ENCODE data around the gene ULK4.

ULK4 gene

GRCh38 chr3:41490360-41490759, 471.5 kb downstream of the ULK4 start:
- H3K9me3 ChIP-seq (ENCODE audit: insufficient read depth, low read length): no peaks in the 10 kb centered on the region
- no peaks in the 10 kb centered on the region for H4K20me1 ChIP-seq (ENCODE audit: low read depth, low read length)
- H3K79me2 ChIP-seq (ENCODE audit: insufficient read depth, low read length): no peaks in the 10 kb centered on the region
- no peaks in the 10 kb centered on the region for H3F3A ChIP-seq (ENCODE audit: insufficient read depth)
- no peak overlapping the region for H3K9ac ChIP-seq (ENCODE audit: low read length)
- H3K9me2 ChIP-seq (replicated peaks; ENCODE audit: insufficient read depth, low read length): no peaks in the 10 kb centered on the region
- H2AFZ ChIP-seq (ENCODE audit: low read depth, low read length, severe bottlenecking): no peak overlapping the region
- H3K4me2 ChIP-seq (ENCODE audit: low read depth, low read length, poor library complexity, severe bottlenecking): no peak overlapping the region
- H3K27ac ChIP-seq (ENCODE audit: low read depth, low read length): no peak overlapping the region
- H3K4me3 ChIP-seq (ENCODE audit: insufficient read depth, low read length, poor library complexity, severe bottlenecking): no peak overlapping the region
- TF ChIP-seq CTCF (IDR thresholded peaks at IDR 0.05; ENCODE audit: insufficient read depth, low read length, poor library complexity, severe bottlenecking): no peak
- no peak for TF ChIP-seq EZH2phosphoT487 (conservative IDR thresholded peaks at IDR 0.05; ENCODE audit: low read length)
- H3K36me3 ChIP-seq (ENCODE audit: low read length): no peaks in the 10 kb centered on the region
- H3K27me3 ChIP-seq (ENCODE audit: low read length): no peaks in the 10 kb centered on the region

GRCh38 chr3:41489231-41489630, 472.7 kb downstream of the ULK4 start:
- no peaks in the 10 kb centered on the region for H3K36me3 ChIP-seq (ENCODE audit: low read length)
- no peak overlapping the region for H2AFZ ChIP-seq (ENCODE audit: low read depth, low read length, severe bottlenecking)
- H3K79me2 ChIP-seq (ENCODE audit: insufficient read depth, low read length): no peaks in the 10 kb centered on the region
- no peak overlapping the region for H3K4me2 ChIP-seq (ENCODE audit: low read depth, low read length, poor library complexity, severe bottlenecking)
- no peak for TF ChIP-seq CTCF (IDR thresholded peaks at IDR 0.05; ENCODE audit: insufficient read depth, low read length, poor library complexity, severe bottlenecking)
- H4K20me1 ChIP-seq (ENCODE audit: low read depth, low read length): no peaks in the 10 kb centered on the region
- H3K27ac ChIP-seq (ENCODE audit: low read depth, low read length): no peak overlapping the region
- H3K4me3 ChIP-seq (ENCODE audit: insufficient read depth, low read length, poor library complexity, severe bottlenecking): no peak overlapping the region
- H3K9ac ChIP-seq (ENCODE audit: low read length): no peak overlapping the region
- H3K9me3 ChIP-seq (ENCODE audit: insufficient read depth, low read length): no peaks in the 10 kb centered on the region
- H3F3A ChIP-seq (ENCODE audit: insufficient read depth): no peaks in the 10 kb centered on the region
- no peaks in the 10 kb centered on the region for H3K9me2 ChIP-seq (replicated peaks; ENCODE audit: insufficient read depth, low read length)
- H3K27me3 ChIP-seq (ENCODE audit: low read length): no peaks in the 10 kb centered on the region

GRCh38 chr3:41488501-41488900, 473.4 kb downstream of the ULK4 start:
- Histone ChIP-seq H3K27ac (ENCODE audit: low read depth, low read length) (no peak overlapping the region), H3K9me3 (ENCODE audit: insufficient read depth, low read length) (no peaks in the 10 kb centered on the region), H3K36me3 (ENCODE audit: low read length) (no peaks in the 10 kb centered on the region), H4K20me1 (ENCODE audit: low read depth, low read length) (no peaks in the 10 kb centered on the region), H3K9me2 (replicated peaks; ENCODE audit: insufficient read depth, low read length) (no peaks in the 10 kb centered on the region), H3K27me3 (ENCODE audit: low read length) (no peaks in the 10 kb centered on the region), H2AFZ (ENCODE audit: low read depth, low read length, severe bottlenecking) (no peak overlapping the region), H3K4me2 (ENCODE audit: low read depth, low read length, poor library complexity, severe bottlenecking) (no peak overlapping the region), H3F3A (ENCODE audit: insufficient read depth) (no peaks in the 10 kb centered on the region), H3K4me3 (ENCODE audit: insufficient read depth, low read length, poor library complexity, severe bottlenecking) (no peak overlapping the region), H3K79me2 (ENCODE audit: insufficient read depth, low read length) (no peaks in the 10 kb centered on the region), H3K9ac (ENCODE audit: low read length) (no peak overlapping the region)
- no peak for TF ChIP-seq CTCF (IDR thresholded peaks at IDR 0.05; ENCODE audit: insufficient read depth, low read length, poor library complexity, severe bottlenecking)

GRCh38 chr3:41485484-41485883, 476.4 kb downstream of the ULK4 start:
- Histone ChIP-seq H3K9me2 (replicated peaks; ENCODE audit: insufficient read depth, low read length) (no peaks in the 10 kb centered on the region), H3K27me3 (ENCODE audit: low read length) (no peaks in the 10 kb centered on the region), H4K20me1 (ENCODE audit: low read depth, low read length) (no peaks in the 10 kb centered on the region), H3K9me3 (ENCODE audit: insufficient read depth, low read length) (no peaks in the 10 kb centered on the region), H3K4me3 (ENCODE audit: insufficient read depth, low read length, poor library complexity, severe bottlenecking) (no peak overlapping the region), H2AFZ (ENCODE audit: low read depth, low read length, severe bottlenecking) (no peak overlapping the region), H3K79me2 (ENCODE audit: insufficient read depth, low read length) (no peaks in the 10 kb centered on the region), H3K4me2 (ENCODE audit: low read depth, low read length, poor library complexity, severe bottlenecking) (no peak overlapping the region), H3K36me3 (ENCODE audit: low read length) (no peaks in the 10 kb centered on the region), H3K9ac (ENCODE audit: low read length) (no peak overlapping the region), H3F3A (ENCODE audit: insufficient read depth) (no peaks in the 10 kb centered on the region), H3K27ac (ENCODE audit: low read depth, low read length) (no peak overlapping the region)
- TF ChIP-seq EZH2phosphoT487 (conservative IDR thresholded peaks at IDR 0.05; ENCODE audit: low read length) (no peak), CTCF (IDR thresholded peaks at IDR 0.05; ENCODE audit: insufficient read depth, low read length, poor library complexity, severe bottlenecking) (no peak)

Measured in SU-DHL-6 (cell line).